IMR-90 (cell line): Measurements from ENCODE around the gene CDC26. TPM values are rescaled to one million over a fixed set of nuclear protein-coding genes. Genes with fewer than 3 reads are reported as not detected.

Source experiments
- ATAC-seq: fragments of 200-7000 bp; cut with Tn5 transposase; 2 replicates; pipeline ENCODE4 v1.9.1; 2020; ENCODE audit warnings: low read depth, mild to moderate bottlenecking, moderate library complexity
- BruUV-seq: library from RNA; stranded (reverse); fragments of 400-500 nt; replicated peaks from 2 replicates; lab custom pipeline; 2021; lab: Mats Ljungman, UMichigan
- CTCF ChIA-PET: fragments of 300-600 bp; formaldehyde crosslinking; extraction: SDS; loops from one replicate; lab custom pipeline; 2021; ENCODE audit warnings: antibody characterized with exemption; lab: Yijun Ruan, JAX
- POLR2A ChIA-PET: fragments of 300-600 bp; sonication (Branson Sonifier 250); formaldehyde crosslinking; loops from one replicate; lab custom pipeline; 2022; ENCODE audit warnings: antibody characterized with exemption; ENCODE audit not compliant: unreplicated experiment; lab: Charles Lee
- DNase-seq: peaks from one replicate; pipeline ENCODE4 v3.0.0; 2013
- H2AFZ ChIP-seq: replicated peaks from 2 replicates; pipeline ENCODE3; 2013; ENCODE audit warnings: low read length, mild to moderate bottlenecking; ENCODE audit not compliant: poor library complexity
- H2AK5ac ChIP-seq: 2 replicates; pipeline ENCODE4 v1.6.1; 2013; ENCODE audit warnings: low read depth, low read length, inconsistent platforms
- H2AK9ac ChIP-seq: replicated peaks from 2 replicates; pipeline ENCODE3; 2013; ENCODE audit warnings: mild to moderate bottlenecking, low read depth, low read length, moderate library complexity; ENCODE audit not compliant: poor library complexity
- H2BK120ac ChIP-seq: 2 replicates; pipeline ENCODE4 v1.6.1; 2013; ENCODE audit warnings: low read depth, low read length, inconsistent platforms
- H2BK15ac ChIP-seq: 3 replicates; pipeline ENCODE4 v1.6.1; 2013; ENCODE audit warnings: low read depth, low read length, inconsistent platforms
- H2BK20ac ChIP-seq: 2 replicates; pipeline ENCODE4 v1.6.1; 2013; ENCODE audit warnings: low read depth, mild to moderate bottlenecking, inconsistent platforms, low read length, moderate library complexity
- H2BK5ac ChIP-seq: 2 replicates; pipeline ENCODE4 v1.6.1; 2013; ENCODE audit warnings: mild to moderate bottlenecking, low read depth, low read length, inconsistent platforms; ENCODE audit not compliant: poor library complexity, severe bottlenecking
- H3K14ac ChIP-seq: replicated peaks from 2 replicates; pipeline ENCODE4 v1.6.1; 2013; ENCODE audit warnings: low read depth, low read length, inconsistent platforms
- H3K18ac ChIP-seq: 2 replicates; pipeline ENCODE4 v1.6.1; 2013; ENCODE audit warnings: low read depth, low read length, control low read depth
- H3K23ac ChIP-seq: 2 replicates; pipeline ENCODE4 v1.6.1; 2013; ENCODE audit warnings: low read depth, low read length, inconsistent platforms
- H3K27ac ChIP-seq: 2 replicates; pipeline ENCODE4 v1.5.1; 2013; ENCODE audit warnings: mild to moderate bottlenecking, control low read depth, low read length; ENCODE audit not compliant: insufficient read depth
- H3K27me3 ChIP-seq: 2 replicates; pipeline ENCODE4 v1.6.1; 2013; ENCODE audit warnings: low read length; ENCODE audit not compliant: control insufficient read depth, insufficient read depth
- H3K36me3 ChIP-seq: 2 replicates; pipeline ENCODE4 v1.6.1; 2013; ENCODE audit warnings: low read length, mixed read lengths; ENCODE audit not compliant: control insufficient read depth, insufficient read depth
- H3K4ac ChIP-seq: 2 replicates; pipeline ENCODE4 v1.6.1; 2013; ENCODE audit warnings: low read depth, low read length, inconsistent platforms
- H3K4me1 ChIP-seq: 2 replicates; pipeline ENCODE4 v1.6.1; 2013; ENCODE audit warnings: low read length, mixed read lengths; ENCODE audit not compliant: control insufficient read depth, insufficient read depth
- H3K4me2 ChIP-seq: 2 replicates; pipeline ENCODE4 v1.6.1; 2013; ENCODE audit warnings: low read depth, mild to moderate bottlenecking, control low read depth, low read length, moderate library complexity
- H3K4me3 ChIP-seq: 2 replicates; pipeline ENCODE4 v1.5.1; 2013; ENCODE audit warnings: low read depth, mild to moderate bottlenecking, control low read depth, low read length, moderate library complexity; ENCODE audit not compliant: insufficient read depth
- H3K56ac ChIP-seq: 2 replicates; pipeline ENCODE4 v1.6.1; 2013; ENCODE audit warnings: low read length, inconsistent platforms; ENCODE audit not compliant: insufficient read depth; ENCODE audit errors: extremely low read depth
- H3K79me1 ChIP-seq, 2 experiments: 2 replicates each; pipeline ENCODE4 v1.6.1; 2013; ENCODE audit warnings: low read length in 2 of 2, inconsistent platforms in 1 of 2, low read depth in 1 of 2
- H3K9ac ChIP-seq: 2 replicates; pipeline ENCODE4 v1.6.1; 2013; ENCODE audit warnings: low read depth, low read length, control low read depth
- H3K9me1 ChIP-seq: 2 replicates; pipeline ENCODE4 v1.6.1; 2013; ENCODE audit warnings: low read length, inconsistent platforms; ENCODE audit not compliant: insufficient read depth
- H3K9me3 ChIP-seq: 2 replicates; pipeline ENCODE4 v1.6.1; 2013; ENCODE audit warnings: low read length; ENCODE audit not compliant: control insufficient read depth, insufficient read depth
- H4K20me1 ChIP-seq: 2 replicates; pipeline ENCODE4 v1.6.1; 2013; ENCODE audit warnings: low read length, inconsistent platforms; ENCODE audit not compliant: insufficient read depth
- H4K5ac ChIP-seq: 2 replicates; pipeline ENCODE4 v1.6.1; 2013; ENCODE audit warnings: mild to moderate bottlenecking, low read depth, low read length, control low read depth
- H4K8ac ChIP-seq, 2 experiments: 2 replicates each; pipeline ENCODE4 v1.6.1; 2013; ENCODE audit warnings: low read depth in 2 of 2, low read length in 2 of 2, control low read depth in 1 of 2, inconsistent platforms in 1 of 2
- H4K91ac ChIP-seq: 2 replicates; pipeline ENCODE4 v1.6.1; 2013; ENCODE audit warnings: low read depth, low read length, inconsistent platforms; ENCODE audit not compliant: insufficient read depth
- CHD1 ChIP-seq: IDR thresholded peaks from 2 replicates; pipeline ENCODE4 v1.6.1; 2012; ENCODE audit warnings: low read depth, low read length, improper control_type of control experiment
- CTCF ChIP-seq: conservative IDR thresholded peaks from 2 replicates; pipeline ENCODE4 v1.5.1; 2012; ENCODE audit warnings: mild to moderate bottlenecking, low read depth, low read length, improper control_type of control experiment
- MAFK ChIP-seq: IDR thresholded peaks from 2 replicates; pipeline ENCODE4 v1.6.1; 2012; ENCODE audit warnings: low read depth, low read length, improper control_type of control experiment
- MAZ ChIP-seq: IDR thresholded peaks from 2 replicates; pipeline ENCODE4 v1.6.1; 2012; ENCODE audit warnings: low read depth, mild to moderate bottlenecking, low read length, improper control_type of control experiment, moderate library complexity, borderline replicate concordance
- RFX5 ChIP-seq: IDR thresholded peaks from 2 replicates; pipeline ENCODE4 v1.8.0; 2012; ENCODE audit warnings: low read depth, mild to moderate bottlenecking, low read length, moderate library complexity
- WGBS, 2 experiments: methylation state at CpG; one replicate each; pipeline versions ENCODE4 v1.1.5 to v1.1.7; 2013; ENCODE audit warnings: missing lambda C conversion rate in 2 of 2; ENCODE audit not compliant: insufficient read length in 1 of 2; ENCODE audit errors: extremely low coverage in 2 of 2; 5-methylcytosine and 5-hydroxymethylcytosine counted together
- dilution Hi-C: fragments of 300-500 bp; cut with HindIII; formaldehyde crosslinking; loops from one replicate; pipeline ENCODE4 v1.14.3; 2018; ENCODE audit warnings: low sequenced_read_pairs; ENCODE audit not compliant: unreplicated experiment
- in situ Hi-C: fragments of 300-500 bp; cut with MboI; formaldehyde crosslinking; loops from 3 replicates; pipeline ENCODE4 v1.14.3; 2019; ENCODE audit warnings: low sequenced_read_pairs, inconsistent platforms, mixed read lengths
- intact Hi-C: fragments of 100-400 bp; cut with micrococcal nuclease; formaldehyde crosslinking; loops from 2 replicates; pipeline ENCODE4 v1.10.0; 2022
- polyA plus RNA-seq, 3 experiments: library from polyadenylated mRNA; depleted of rRNA; stranded (reverse); fragments of >200 nt; gene quantifications; 2 replicates each; pipeline ENCODE4 v1.2.3, GENCODE V29; 2012; ENCODE audit warnings: low replicate concordance in 1 of 3
- total RNA-seq: library from RNA; depleted of rRNA; stranded (reverse); fragments of >200 nt; gene quantifications from 2 replicates; pipeline ENCODE4 v1.2.3, GENCODE V29; 2012

Gene CDC26
- total and polyA plus RNA-seq, 2 of the 4 experiments (the other 2 are of a cell fraction): 16.5 to 32.7 TPM

GRCh38 chr9:113245894-113246293, 29.5 kb downstream of the CDC26 start:
- TF ChIP-seq MAFK (no peak), CTCF (no peak), MAZ (no peak), RFX5 (no peak), CHD1 (no peak)
- Histone ChIP-seq H2AFZ (no peak overlapping the region), H3K4me2 (no peak overlapping the region), H3K9me3 (peaks cover 2% of the 10 kb centered on the region; the same call in 1 of the 2 replicates), H4K91ac (no peak overlapping the region), H4K20me1 (peaks cover 16% of the 10 kb centered on the region), H3K27ac (no peak overlapping the region), H4K5ac (no peak overlapping the region), H2BK15ac (no peak overlapping the region), H4K8ac (no peak overlapping the region), H3K4me3 (no peak overlapping the region), H3K18ac (no peak overlapping the region), H3K4me1 (no peaks in the 10 kb centered on the region), H3K56ac (no peak overlapping the region), H2AK5ac (no peak overlapping the region), H3K79me1 (peaks cover 23 to 41% of the 10 kb centered on the region in 2 experiments), H2AK9ac (no peak overlapping the region), H2BK20ac (no peak overlapping the region), H3K23ac (no peak overlapping the region), H3K4ac (no peak overlapping the region), H3K9me1 (no peaks in the 10 kb centered on the region), H3K27me3 (no peaks in the 10 kb centered on the region), H3K14ac (no peak overlapping the region), H3K36me3 (no peaks in the 10 kb centered on the region), H2BK120ac (no peak overlapping the region), H2BK5ac (no peak overlapping the region), H3K9ac (no peak overlapping the region)
- in situ Hi-C loops: no loop called here
- intact Hi-C loops: no loop called here
- ATAC-seq (no peak), DNase-seq (no peak)
- WGBS, 2 experiments: 100% methylated on average over 2 of the region's 4 CpGs; no CpG with 5 or more reads in 1 of the 2 experiments
- CTCF ChIA-PET: no interaction called here
- BruUV-seq: no TSS peak
- dilution Hi-C loops: no loop called here
- POLR2A ChIA-PET: no interaction called here
